HG03095 (cell line): ENCODE measurements around the gene MYLK.

Experiments
- ATAC-seq: cut with Tn5 transposase; IDR thresholded peaks from one replicate; pipeline ENCODE4 v1.9.1; 2021; ENCODE audit warnings: moderate library complexity; ENCODE audit not compliant: unreplicated experiment

MYLK gene

DNA sequence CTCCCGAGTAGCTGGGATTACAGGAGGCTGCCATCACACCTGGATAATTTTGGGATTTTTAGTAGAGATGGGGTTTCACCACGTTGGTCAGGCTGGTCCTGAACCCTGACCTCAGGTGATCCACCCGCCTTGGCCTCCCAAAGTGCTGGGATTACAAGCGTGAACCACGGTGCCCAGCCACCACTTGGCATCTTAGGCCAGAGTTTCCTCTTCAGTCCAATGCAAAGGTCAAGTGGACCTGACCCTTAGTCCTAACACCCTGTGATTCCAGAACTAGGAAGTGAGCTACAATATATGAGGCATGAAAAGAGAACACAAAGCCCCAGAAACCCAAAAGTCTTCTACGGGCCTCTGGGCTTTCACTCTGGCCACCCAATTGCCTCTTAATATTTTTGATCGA is 5.3 kb downstream of the MYLK start:
- no peak for ATAC-seq

- no peak for ATAC-seq
These were observed 6.2 kb downstream of the MYLK start for GRCh38 chr3:123877965-123878364.

DNA sequence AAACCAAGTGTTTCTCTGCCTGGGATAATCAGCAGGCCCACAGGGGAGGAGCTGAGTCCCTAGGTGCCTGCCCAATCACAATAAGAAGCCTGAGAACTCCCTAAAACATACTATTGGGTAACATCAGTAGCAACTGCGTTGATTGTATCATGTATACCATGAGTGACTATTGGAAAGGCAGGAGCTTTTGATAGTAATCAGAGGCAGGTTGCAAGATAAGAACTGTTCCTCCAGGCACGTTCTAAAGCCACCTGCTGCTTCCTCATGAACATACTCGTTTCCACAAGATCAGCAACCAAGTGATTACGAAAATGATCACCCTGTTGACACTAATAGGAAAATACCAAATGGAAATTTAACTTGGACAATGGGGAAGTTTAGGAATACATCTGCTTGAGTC is 6.7 kb downstream of the MYLK start:
- no peak for ATAC-seq

GRCh38 chr3:123876858-123877257 is 7.3 kb downstream of the MYLK start:
- ATAC-seq = no peak

- ATAC-seq = no peak
These were observed 11.5 kb downstream of the MYLK start for GRCh38 chr3:123872621-123873020.

DNA sequence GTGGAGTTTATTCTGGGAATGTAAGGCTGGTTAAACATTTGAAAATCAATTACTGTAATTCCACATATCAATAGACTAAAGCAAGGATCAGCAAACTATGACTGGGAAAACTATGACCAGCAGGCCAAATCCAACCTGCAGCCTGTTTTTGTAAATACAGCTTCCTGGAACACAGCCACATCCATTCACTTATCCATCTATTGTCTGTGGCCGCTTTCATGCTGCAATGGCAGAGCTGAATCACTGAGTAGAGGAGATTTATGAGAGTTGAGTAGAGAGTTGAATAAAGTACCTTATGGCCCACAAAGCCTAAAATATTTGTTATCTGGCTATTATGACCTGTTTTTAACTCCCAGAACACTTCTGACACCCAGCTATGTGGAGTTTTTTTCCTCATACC is 12.2 kb downstream of the MYLK start:
- no peak for ATAC-seq

DNA sequence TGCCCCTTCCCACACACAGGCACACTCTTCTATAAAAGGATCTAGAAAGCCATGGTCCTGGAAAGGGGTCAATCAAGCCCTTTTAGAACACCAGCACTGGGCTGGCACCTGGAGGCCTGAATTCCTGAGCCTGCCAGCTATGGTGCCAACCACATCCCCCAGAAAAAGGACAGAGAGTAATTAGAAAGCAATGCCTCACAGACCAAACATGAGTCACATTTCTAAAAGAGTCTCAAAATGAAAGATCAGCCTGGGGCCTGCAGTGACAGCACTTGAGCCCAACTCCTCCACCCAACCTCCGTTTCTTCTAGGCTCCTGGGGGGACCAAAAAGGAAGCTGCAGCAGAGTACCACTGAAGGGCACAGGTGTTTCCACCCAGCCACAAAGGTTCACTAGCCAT is 14.1 kb downstream of the MYLK start:
- ATAC-seq = no peak

DNA sequence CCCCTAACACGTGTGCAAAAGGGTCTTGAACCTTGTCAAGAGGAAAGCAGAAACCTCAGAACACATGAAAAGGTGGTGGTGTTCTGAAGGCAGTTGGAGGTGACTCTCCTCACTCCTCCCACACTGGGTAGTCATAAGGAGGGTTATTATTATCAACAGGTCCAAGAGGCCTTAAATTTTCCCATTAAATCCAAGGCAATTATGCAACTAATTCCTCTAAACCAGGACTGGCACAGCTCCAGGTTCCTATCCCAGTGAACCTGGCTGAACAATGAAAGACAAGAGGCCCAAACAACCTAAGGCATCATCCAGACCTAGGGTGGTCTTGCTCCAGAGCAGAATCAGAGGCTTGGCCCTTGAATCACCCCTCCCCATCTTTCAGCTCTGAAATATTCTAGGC is 15.0 kb downstream of the MYLK start:
- no peak for ATAC-seq

- no peak for ATAC-seq
These were observed 19.4 kb downstream of the MYLK start for GRCh38 chr3:123864706-123865105.

DNA sequence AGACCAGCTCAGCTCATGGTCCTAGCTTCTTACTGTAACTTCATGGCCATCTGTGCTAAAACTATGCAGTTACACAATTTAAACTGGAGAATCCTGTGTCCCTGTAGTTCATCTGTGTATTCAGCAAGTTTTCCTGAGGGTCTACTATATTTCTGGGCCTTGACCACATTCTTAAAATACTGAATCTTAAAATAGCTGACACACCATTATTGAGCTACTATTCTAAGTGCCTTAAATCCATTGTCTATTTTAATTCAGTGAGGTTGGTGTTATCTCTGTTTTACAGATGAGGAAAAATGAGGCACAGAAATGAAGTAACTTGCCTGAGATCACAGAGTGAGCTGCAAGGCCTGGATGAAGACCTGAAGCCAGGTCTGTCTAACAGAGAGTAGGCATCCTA is 22.0 kb downstream of the MYLK start:
- no peak for ATAC-seq

GRCh38 chr3:123861081-123861836 is 22.9 kb downstream of the MYLK start:
- ATAC-seq = no peak

GRCh38 chr3:123859177-123859576 is 25.0 kb downstream of the MYLK start:
- ATAC-seq = no peak

DNA sequence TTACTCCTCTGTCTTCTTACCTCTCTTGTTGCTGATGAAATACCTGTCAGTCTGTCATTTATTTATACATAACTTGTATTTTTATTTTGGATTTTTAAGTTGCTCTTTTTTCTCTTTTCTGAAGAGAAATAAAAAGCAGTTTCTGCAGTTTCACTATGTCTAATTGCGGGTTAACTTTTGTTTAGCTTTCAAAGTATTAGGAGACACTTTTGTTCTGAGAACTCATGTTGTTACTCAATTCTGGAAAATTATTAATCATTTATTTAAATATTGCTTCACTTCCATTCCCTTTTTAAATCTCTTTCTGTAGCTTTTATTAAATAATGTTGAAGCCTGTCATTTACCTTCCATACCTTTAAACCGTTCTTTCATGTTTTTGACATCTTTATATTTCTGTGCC is 29.2 kb downstream of the MYLK start:
- no peak for ATAC-seq

- no peak for ATAC-seq
These were observed 30.3 kb downstream of the MYLK start for GRCh38 chr3:123853686-123854372.

- no peak for ATAC-seq
These were observed 36.9 kb downstream of the MYLK start for GRCh38 chr3:123847209-123847608.

DNA sequence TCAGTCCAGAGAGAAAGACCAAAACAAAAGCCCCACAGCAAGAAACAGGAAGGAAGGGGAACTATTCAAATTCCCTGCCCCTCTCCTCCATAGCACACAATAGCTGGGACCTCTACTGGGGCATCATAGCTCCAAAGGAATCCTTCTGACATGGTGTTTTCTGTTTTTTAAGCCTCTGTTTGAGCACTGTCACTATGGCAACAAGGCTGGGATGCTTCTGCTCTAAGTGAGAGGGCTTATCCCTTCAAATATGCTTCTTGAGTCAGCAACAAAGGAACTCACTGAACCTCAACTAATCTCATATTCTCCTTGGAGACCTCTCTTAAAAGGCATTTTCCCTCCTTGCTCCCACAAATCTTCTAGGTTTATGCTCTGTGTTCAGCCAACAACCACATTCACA is 40.5 kb downstream of the MYLK start:
- no peak for ATAC-seq

DNA sequence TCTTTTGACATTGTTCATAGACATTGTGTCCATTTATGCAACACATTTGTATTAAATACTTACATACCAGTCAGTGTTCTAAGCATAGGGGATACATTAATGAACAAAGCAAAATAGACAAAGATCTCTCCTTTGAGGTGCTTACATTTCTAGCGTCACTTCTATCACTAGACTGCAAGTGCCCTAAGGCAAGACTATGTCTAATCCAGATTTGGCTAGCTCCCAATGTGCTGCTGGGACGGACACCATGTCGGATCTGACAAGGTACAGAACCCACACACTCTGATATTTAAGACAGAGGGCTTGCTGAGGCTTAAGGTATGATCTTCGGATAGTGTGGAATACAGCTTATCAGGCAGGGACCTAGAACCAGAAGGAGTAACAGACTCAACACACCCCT is 41.4 kb downstream of the MYLK start:
- no peak for ATAC-seq

DNA sequence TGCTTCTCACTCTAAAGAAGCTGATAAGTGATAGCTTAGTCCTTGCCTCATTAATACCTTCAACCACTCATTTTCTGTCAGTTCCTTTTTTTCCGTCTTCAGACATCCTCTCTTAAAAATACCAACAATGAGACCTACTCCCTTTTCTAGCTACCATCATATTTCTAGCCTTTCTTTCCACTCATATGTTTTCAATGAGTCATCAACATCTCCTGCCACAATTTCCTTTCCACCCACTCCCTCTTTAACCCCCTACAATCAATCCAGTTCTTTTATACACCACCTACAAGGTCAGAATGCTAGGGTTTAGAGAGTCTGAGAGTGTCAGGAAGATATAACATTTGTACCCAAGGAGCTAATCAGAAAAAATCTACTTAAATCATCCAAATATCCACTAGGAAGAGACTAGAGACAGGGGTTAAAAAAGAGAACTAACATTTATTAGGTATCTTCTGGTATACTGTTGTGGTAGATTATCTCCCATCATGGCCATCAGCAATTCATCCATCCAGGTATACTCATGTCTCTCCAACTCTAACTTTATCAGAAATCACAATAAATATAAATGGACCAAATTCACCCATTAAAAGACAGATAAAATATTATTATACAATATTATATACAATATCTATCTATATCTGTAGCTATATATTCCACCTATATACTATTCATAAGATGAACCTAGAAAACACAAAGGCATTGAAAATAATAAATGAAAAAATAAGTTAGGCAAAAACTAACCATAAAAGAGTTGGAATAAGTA is 42.5 kb downstream of the MYLK start:
- ATAC-seq = no peak

DNA sequence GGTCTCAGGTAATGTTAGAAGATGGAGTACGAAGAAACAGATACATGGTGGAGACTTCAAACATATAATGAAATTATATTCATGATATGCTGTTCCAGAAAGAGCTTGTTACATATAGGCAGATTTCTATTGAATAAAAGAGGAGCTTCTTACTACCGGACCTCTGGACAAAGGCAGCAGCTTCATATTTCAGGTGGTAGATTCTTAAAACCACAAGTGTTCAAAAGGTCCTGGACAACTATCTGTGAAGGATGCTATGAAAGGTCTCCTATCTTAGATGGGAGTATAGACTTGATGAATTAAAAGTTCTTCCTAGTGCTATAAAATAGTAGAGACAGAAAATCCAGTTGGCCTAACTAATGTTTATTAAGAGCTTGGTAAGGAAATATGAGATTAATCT is 43.2 kb downstream of the MYLK start:
- ATAC-seq = no peak

GRCh38 chr3:123837858-123838257 is 46.3 kb downstream of the MYLK start:
- ATAC-seq = no peak

DNA sequence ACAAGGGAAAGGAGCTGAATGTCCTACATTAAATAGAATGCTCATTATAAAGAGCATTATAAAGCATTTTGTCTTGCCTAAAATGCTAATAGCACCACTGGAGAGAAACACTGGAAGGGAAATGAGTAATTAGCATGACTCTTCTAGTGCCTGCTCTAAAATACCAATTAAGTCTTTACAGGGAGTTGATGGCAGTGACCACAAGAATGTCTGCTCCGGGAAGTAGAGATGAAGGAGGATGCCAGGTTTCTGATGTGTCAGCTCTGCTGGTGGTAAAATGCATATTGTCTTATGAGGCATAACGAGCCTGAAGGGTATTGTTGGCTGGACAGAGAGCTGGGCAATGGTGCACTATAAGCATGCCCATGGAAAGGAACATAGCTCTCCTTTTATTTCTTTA is 49.5 kb downstream of the MYLK start:
- no peak for ATAC-seq

- ATAC-seq = no peak
These were observed 50.7 kb downstream of the MYLK start for GRCh38 chr3:123833398-123833785.
